Measurements from ENCODE around the gene NTN3. TPM values are rescaled to one million over a fixed set of nuclear protein-coding genes. Genes with fewer than 3 reads are reported as not detected.

Gene NTN3
- total and polyA plus RNA-seq, 2 of the 8 experiments (the other 6 are each of a cell fraction or from before 2014, with no cell fraction given): 0.30 to 0.34 TPM

DNA sequence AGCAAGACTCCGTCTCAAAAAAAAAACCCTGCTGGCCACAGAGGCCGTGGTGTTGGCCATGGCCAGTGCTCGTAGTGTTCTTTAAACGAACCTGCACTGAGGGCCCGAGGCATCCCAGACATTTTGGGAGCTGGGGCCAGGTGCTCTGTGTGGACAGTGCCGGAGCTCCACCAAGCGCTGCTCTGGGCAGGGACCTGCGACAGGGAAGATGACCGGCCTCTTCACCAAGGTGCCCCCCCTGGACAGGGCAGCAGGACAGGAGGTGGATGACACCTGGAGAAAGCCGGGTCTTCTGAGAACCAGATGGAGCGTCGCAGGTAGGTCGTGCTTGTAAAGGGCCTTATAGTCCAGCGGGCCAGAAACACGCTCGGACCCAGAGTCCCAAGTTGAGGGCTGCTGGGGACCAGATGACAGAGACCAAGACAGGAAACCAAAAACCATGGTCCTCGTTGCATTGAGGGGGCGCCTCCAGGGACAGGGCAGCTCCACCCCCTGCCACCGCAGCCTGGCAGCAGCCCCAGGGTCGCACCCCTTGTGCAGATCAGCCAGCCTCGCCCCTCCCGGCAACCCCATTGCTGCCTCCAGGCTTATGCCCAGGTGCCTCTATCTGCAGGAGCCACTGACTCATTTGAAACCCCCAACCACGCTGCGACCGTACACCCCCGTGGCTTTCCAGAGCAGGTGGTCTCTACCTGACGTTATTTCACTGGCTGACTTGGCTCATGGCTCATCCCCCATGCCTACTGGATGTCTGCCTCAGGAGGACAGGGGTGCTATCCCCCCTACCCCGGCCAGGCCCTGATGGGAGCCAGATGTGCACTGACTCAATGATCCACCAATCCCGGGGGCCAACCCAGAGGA, 4.2 kb upstream of the NTN3 start (continued):
- TF ChIP-seq SP4 (IDR thresholded peaks at IDR 0.05; ENCODE audit: low read length) (no peak), ATF3 (IDR thresholded peaks at IDR 0.05; ENCODE audit: insufficient read depth, low read depth, low read length) (no peak), FOSL1 (IDR thresholded peaks at IDR 0.05; ENCODE audit: insufficient read depth, low read depth, low read length) (no peak)
